Measurements from ENCODE around the gene CIAO2A.
"Not testable (repeated sequence)": the region's sequence is repeated elsewhere in the genome, so short reads cannot be mapped to it uniquely, and the experiment has no call there.

CIAO2A gene

GRCh38 chr15:64070965-64071851, 22.4 kb downstream of the CIAO2A start:
- no peak for DNase-seq

- DNase-seq = no peak
These were observed 23.5 kb downstream of the CIAO2A start for GRCh38 chr15:64070106-64070505.

GRCh38 chr15:64068133-64068532, 25.5 kb downstream of the CIAO2A start:
- no peak for DNase-seq

GRCh38 chr15:64067564-64068030, 26.0 kb downstream of the CIAO2A start:
- DNase-seq = peak; percentile 84

- DNase-seq = no peak
These were observed 27.2 kb downstream of the CIAO2A start for GRCh38 chr15:64066451-64066850.

GRCh38 chr15:64060716-64061115, 32.9 kb downstream of the CIAO2A start:
- no peak for DNase-seq

- DNase-seq = not testable (repeated sequence)
These were observed 34.5 kb downstream of the CIAO2A start for GRCh38 chr15:64059104-64059503.

- DNase-seq = no peak
These were observed 35.4 kb downstream of the CIAO2A start for GRCh38 chr15:64058279-64058678.

- not testable (repeated sequence) for DNase-seq
These were observed 40.0 kb downstream of the CIAO2A start for GRCh38 chr15:64053674-64054073.

GRCh38 chr15:64052925-64053491, 40.6 kb downstream of the CIAO2A start:
- DNase-seq = no peak

GRCh38 chr15:64051407-64052259, 42.0 kb downstream of the CIAO2A start:
- DNase-seq = no peak

GRCh38 chr15:64051093-64051402, 42.6 kb downstream of the CIAO2A start:
- no peak for DNase-seq

GRCh38 chr15:64050281-64051092, 43.2 kb downstream of the CIAO2A start:
- DNase-seq = peak; percentile 20

GRCh38 chr15:64048781-64049460, 44.7 kb downstream of the CIAO2A start:
- DNase-seq = no peak

GRCh38 chr15:64046421-64047153, 47.1 kb downstream of the CIAO2A start, which contains the start of gene DAPK2:
Gene DAPK2, minus strand, starts transcription at chr15:64046485. Its CDS starts 6,224 bp downstream, at chr15:64040261.
- DNase-seq = peak; percentile 85

- DNase-seq = no peak
These were observed 47.7 kb downstream of the CIAO2A start for GRCh38 chr15:64045774-64046420.

- DNase-seq = no peak
These were observed 48.6 kb downstream of the CIAO2A start for GRCh38 chr15:64045101-64045435.

- no peak for DNase-seq
These were observed 49.1 kb downstream of the CIAO2A start for GRCh38 chr15:64044300-64045100.

- no peak for DNase-seq
These were observed 54.6 kb downstream of the CIAO2A start for GRCh38 chr15:64038878-64039610.
